Measurements from ENCODE around the gene MTA3. TPM values are rescaled to one million over a fixed set of nuclear protein-coding genes. Genes with fewer than 3 reads are reported as not detected.

Gene MTA3
- polyA plus RNA-seq, 1 donor from 2014 or later, result 11.2 TPM

DNA sequence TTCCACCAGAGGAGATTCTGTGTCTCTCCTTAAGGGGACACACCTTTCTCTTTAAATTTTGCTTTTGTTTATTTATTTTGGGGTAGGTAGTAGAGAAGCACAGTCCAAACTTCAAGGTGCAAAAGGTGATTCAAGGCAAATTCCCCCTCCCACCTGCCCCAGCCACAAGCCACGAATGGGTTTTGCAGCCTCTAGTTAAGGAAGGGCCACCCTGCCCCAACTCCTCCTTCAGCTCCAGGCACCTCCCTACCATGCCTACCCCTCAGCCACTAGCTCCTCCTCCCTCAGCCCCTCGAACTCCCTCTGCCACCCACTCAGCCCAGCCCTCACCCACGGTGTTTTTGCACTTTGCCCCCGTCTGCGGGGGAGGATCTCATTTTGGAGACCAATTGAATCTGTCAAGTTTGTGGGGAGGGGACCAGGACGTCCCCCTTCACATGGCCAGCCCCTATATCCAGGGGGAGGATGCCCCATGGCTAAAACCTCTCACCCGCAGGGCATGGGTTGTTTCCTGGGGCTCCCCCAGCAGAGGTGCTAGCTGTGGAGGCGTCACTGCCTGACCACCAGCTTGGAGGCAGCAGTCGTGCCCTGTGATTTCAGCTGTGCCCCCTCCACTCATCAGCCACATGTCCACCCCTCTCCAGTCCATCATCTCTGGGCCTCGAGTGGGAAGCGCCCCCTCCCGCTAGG lies 219.5 kb downstream of the MTA3 start:
- Histone ChIP-seq H3K79me2 (replicated peaks; ENCODE audit: insufficient read depth, low read length) (no peaks in the 10 kb centered on the region), H3K9me2 (ENCODE audit: insufficient read depth, low read length) (no peaks in the 10 kb centered on the region), H3K9ac (ENCODE audit: low read length) (no peak overlapping the region), H2AFZ (ENCODE audit: low read depth, low read length) (no peak overlapping the region), H4K20me1 (ENCODE audit: insufficient read depth) (no peaks in the 10 kb centered on the region), H3K36me3 (ENCODE audit: insufficient read depth, low read length) (no peaks in the 10 kb centered on the region), H3K4me3 (ENCODE audit: low read length) (no peak overlapping the region), H3K4me2 (ENCODE audit: low read length) (no peak overlapping the region), H3K9me3 (ENCODE audit: low read length) (no peaks in the 10 kb centered on the region), H3K27ac (ENCODE audit: low read length) (no peak overlapping the region), H3K27me3 (ENCODE audit: insufficient read depth, low read depth, low read length) (peaks cover 20% of the 10 kb centered on the region), H3F3A (ENCODE audit: insufficient read depth, low read length, poor library complexity, severe bottlenecking) (no peaks in the 10 kb centered on the region)
- TF ChIP-seq SMC3 (conservative IDR thresholded peaks at IDR 0.05; ENCODE audit: poor library complexity) (no peak), CTCF (IDR thresholded peaks at IDR 0.05; ENCODE audit: poor library complexity, severe bottlenecking) (no peak), RAD21 (conservative IDR thresholded peaks at IDR 0.05) (no peak)

DNA sequence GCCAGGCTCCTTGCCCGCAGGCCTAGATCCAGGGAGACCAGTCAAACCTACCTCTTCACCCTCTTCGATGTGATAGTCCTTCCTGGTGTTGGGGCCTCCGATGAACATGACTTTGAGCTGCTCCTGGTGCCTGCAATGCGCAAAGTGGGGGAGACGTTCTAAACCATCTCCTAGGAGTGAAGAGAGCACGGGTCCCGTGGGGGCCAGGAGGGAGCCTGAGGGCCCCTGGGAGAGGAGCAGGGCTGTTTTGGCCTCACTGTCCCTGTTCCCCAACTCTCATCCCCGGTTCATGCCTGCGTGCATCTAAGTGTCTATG lies 220.0 kb downstream of the MTA3 start:
- no peak overlapping the region for H3K4me3 ChIP-seq (ENCODE audit: low read length)
- H3K9me3 ChIP-seq (ENCODE audit: low read length), result no peaks in the 10 kb centered on the region
- no peaks in the 10 kb centered on the region for H3K79me2 ChIP-seq (replicated peaks; ENCODE audit: insufficient read depth, low read length)
- H3K9me2 ChIP-seq (ENCODE audit: insufficient read depth, low read length), result no peaks in the 10 kb centered on the region
- H3K4me2 ChIP-seq (ENCODE audit: low read length), result no peak overlapping the region
- H3K9ac ChIP-seq (ENCODE audit: low read length), result no peak overlapping the region
- peaks cover 25% of the 10 kb centered on the region for H3K27me3 ChIP-seq (ENCODE audit: insufficient read depth, low read depth, low read length)
- no peak overlapping the region for H2AFZ ChIP-seq (ENCODE audit: low read depth, low read length)
- H3F3A ChIP-seq (ENCODE audit: insufficient read depth, low read length, poor library complexity, severe bottlenecking), result no peaks in the 10 kb centered on the region
- H3K27ac ChIP-seq (ENCODE audit: low read length), result no peak overlapping the region
- no peaks in the 10 kb centered on the region for H3K36me3 ChIP-seq (ENCODE audit: insufficient read depth, low read length)
- no peaks in the 10 kb centered on the region for H4K20me1 ChIP-seq (ENCODE audit: insufficient read depth)
- no peak for TF ChIP-seq CTCF (IDR thresholded peaks at IDR 0.05; ENCODE audit: poor library complexity, severe bottlenecking)
- TF ChIP-seq, protein P1, sequence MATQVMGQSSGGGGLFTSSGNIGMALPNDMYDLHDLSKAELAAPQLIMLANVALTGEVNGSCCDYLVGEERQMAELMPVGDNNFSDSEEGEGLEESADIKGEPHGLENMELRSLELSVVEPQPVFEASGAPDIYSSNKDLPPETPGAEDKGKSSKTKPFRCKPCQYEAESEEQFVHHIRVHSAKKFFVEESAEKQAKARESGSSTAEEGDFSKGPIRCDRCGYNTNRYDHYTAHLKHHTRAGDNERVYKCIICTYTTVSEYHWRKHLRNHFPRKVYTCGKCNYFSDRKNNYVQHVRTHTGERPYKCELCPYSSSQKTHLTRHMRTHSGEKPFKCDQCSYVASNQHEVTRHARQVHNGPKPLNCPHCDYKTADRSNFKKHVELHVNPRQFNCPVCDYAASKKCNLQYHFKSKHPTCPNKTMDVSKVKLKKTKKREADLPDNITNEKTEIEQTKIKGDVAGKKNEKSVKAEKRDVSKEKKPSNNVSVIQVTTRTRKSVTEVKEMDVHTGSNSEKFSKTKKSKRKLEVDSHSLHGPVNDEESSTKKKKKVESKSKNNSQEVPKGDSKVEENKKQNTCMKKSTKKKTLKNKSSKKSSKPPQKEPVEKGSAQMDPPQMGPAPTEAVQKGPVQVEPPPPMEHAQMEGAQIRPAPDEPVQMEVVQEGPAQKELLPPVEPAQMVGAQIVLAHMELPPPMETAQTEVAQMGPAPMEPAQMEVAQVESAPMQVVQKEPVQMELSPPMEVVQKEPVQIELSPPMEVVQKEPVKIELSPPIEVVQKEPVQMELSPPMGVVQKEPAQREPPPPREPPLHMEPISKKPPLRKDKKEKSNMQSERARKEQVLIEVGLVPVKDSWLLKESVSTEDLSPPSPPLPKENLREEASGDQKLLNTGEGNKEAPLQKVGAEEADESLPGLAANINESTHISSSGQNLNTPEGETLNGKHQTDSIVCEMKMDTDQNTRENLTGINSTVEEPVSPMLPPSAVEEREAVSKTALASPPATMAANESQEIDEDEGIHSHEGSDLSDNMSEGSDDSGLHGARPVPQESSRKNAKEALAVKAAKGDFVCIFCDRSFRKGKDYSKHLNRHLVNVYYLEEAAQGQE (IDR thresholded peaks at IDR 0.05; ENCODE audit: borderline replicate concordance), result no peak
- TF ChIP-seq RAD21 (conservative IDR thresholded peaks at IDR 0.05), result no peak
- TF ChIP-seq MXI1 (conservative IDR thresholded peaks at IDR 0.05; ENCODE audit: poor library complexity, severe bottlenecking), result no peak
- TF ChIP-seq EZH2 (IDR thresholded peaks at IDR 0.05; ENCODE audit: borderline replicate concordance, insufficient read depth, low read length, poor library complexity, severe bottlenecking), result no peak

Measured in neural cell (in vitro differentiated cells).